Activated CD4-positive, alpha-beta T cell treated with anti-CD3 and anti-CD28 coated beads, Interleukin-2, amount 50 U/mL, for 48 hours (primary cell): ENCODE data around the gene CLNK.

Experiments
- DNase-seq, 2 experiments: peaks; one replicate each; pipeline ENCODE4 v3.0.0-alpha.2; 2020

CLNK gene

DNA sequence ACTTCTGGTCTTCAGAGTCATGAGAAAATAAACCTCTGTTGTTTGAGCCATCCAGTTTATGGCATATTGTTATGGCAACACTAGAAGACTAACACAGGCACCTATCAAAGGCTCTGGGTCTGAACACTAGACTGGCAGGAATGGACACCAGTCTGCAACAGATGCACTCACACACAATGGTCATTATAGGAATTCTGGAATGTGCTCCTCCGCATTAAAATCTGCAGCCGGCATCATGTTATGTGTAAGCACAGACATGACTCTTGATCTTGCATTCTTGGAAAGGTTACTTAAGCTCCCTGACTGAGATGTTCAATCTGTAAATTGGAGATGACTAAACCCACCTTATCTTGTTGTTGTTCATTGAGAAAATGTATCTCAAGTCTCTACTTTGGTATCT, 115.1 kb downstream of the CLNK start:
- DNase-seq, result no peak

DNA sequence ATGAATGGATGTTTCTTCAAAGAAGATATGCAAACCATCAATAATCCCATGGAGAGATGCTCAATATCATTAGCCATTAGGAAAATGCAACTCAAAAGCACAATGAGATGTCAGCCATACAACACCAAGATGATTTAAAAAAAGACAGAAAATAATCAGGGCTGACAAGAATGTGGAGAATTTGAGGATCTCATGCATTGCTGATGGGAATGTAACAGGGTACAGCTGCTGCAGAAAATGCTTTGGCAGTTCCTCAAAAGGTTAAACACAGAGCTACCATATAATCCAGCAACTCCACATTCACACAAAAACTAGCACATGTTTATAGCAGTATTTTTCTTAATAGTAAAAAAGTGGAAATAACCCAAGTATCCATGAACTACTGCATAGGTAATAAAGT, 116.8 kb downstream of the CLNK start:
- DNase-seq, result no peak

DNA sequence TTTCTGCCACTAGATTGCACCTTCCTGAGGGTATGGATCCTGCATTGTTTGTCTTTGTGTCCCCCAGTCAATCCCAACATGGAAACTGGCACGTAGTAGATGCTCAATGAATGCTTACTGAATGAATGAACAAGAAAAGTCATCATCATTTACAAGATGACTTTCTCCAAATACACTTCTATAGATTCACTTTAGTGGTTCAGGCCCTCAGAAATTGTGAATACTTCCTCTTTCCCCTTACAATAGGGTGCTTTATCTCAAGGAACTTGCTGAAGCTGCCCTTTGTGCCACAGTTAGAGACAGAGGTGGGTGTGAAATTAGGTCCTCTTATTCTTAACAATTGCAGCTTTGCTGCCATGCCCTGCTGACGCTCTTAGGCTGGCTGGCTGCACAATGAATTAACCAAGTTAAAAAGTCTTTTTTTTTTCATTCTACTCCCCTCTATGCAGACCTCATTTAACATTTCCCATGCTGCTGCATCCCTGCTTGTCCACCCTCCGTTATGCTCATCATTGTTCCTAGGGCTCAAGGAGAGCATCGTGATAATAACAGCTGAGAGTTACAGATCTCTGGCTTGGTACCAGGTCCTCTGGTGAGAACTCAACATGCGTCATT, 119.3 kb downstream of the CLNK start:
- no peak for DNase-seq

DNA sequence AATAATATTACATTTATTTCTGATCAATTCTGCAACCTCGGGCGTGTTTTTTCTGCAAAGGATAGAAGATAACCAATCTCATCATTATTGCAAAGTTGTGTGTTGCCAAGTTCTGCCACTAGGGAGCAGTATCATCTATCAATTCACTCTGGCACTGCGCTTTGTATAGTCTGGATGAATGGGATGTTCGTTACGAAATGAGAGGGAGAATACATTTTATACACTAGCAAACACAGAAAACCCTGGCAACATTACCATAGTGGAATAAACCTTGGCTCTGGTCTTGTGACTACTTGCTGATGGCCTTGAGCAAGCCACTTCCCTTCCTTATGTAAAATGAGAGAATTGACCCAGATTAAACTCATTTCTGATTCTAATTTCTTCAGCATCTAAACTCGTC, 129.9 kb downstream of the CLNK start:
- peak; percentile 48 to 60 for DNase-seq

- DNase-seq, result no peak
Measured at GRCh38 chr4:10554121-10554520, 130.4 kb downstream of the CLNK start.

DNA sequence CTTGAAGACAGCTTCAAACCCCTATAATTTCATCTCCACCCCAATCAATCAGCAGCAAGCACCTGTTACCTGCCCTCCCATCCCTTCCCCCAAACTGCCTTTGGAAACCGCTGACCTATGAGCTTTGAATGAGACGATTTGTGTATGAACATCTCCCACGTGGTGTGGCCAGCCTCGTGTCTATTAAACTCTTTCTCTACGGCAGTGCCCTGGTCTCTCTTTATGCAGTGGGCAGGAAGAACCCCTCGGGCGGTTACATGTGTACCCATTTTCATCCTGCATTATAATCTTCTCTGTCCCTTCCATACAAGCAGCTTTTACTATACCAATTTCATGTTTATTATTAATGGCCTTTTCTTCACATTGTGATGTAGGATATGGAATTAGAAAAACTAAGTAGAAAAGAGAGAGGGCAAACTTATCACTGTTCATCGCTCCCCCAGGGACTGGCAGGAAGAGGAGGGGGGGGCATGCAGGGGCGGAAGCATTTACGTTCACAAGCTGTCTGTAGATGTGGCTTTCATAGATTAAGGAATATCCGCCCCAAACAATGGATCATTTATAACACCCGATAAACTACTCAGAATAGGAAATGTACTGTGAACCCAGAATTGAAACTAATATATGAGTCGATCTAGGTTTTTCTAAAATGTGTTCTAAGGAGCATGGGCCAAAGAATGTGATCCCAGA, 131.8 kb downstream of the CLNK start:
- no peak for DNase-seq

GRCh38 chr4:10535912-10536311, 148.7 kb downstream of the CLNK start:
- no peak for DNase-seq

DNA sequence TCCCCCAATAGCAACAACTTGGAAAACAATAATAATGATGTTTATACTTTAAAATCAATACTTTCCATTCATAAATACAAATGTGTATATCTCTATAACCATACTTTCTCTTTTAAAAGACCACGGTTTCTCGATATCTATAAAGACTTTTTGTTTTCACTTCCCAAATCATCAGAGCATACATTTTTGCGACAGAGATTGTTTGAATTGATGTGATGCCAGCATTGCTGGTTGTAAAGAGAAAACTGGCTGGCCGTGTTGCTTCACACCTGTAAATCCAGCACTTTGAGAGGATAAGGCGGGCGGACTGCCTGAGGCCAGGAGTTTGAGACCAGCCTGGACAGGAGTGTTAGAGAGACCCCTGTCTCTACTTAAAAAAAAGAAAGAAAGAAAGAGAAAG, 149.7 kb downstream of the CLNK start:
- no peak for DNase-seq

- no peak for DNase-seq
Measured at GRCh38 chr4:10532155-10532554, 152.4 kb downstream of the CLNK start.

DNA sequence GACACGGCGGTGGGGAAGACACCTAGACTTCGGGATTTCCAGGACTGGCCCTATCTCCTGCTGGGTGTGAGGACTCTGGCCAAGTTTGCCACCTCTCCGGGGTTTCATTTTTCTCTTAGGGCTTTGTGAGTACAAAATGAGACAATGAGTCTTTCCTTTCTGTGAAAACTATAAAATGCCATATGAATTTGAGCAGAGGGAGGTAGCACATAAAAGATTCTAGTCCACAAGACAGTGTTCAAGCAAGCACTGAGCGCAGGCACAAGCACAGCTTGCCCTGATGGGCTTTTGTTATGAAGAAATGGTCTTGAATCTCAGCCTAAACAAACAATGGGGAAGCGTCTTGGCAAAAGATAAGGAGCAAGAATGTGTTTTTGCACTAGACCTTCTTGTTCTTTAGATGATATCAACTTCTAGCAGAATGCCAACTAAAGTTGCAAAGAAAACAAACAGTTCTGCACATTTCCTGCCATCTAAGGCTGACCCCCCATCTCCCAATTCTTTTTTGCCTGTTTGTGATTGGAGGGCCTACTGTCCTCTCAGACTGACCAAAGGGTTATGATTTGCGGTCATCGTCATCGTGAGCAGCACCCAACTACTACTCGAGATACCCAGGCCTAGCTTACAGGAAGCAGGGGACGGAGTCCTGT, 154.3 kb downstream of the CLNK start:
- DNase-seq, result no peak

- DNase-seq, result no peak
Measured at GRCh38 chr4:10529291-10530136, 155.1 kb downstream of the CLNK start.

- DNase-seq, result no peak
Measured at GRCh38 chr4:10527438-10527837, 157.1 kb downstream of the CLNK start.

DNA sequence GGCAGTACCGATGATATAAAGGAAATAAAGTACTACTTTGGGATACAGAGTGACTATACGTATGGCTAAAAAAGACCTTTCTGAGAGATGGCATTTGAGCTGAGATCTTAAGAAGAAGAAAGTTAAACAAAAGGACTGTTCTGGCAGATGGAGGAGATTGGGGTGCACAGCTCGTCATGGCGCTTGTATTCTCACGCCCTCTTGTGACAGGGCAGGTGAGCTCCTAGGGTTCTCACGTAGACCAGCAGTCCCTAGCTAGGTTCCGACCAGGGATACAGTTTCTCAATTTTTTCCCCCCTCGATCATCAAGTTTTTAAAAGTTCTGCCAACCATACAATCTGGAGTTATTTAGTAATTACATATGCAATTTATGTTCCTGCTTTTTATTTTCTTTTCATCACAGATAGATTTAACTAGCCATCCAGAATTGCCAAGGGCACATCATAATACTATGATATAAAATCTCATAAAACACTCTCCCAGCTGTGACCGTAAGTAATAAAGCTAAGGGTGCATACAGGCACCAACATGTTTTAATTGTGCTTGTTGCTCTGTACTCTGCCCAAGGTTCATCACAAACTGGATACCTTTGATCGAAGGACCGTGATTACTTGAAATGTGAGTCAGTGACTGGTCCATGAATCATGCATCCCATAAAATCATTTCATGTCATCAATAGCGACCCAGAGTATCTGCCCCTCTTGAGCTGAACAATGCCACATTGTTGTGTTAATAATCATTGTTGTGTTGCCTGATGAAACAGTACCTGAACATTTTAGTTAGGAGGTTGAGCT, 157.9 kb downstream of the CLNK start:
- DNase-seq, result no peak

DNA sequence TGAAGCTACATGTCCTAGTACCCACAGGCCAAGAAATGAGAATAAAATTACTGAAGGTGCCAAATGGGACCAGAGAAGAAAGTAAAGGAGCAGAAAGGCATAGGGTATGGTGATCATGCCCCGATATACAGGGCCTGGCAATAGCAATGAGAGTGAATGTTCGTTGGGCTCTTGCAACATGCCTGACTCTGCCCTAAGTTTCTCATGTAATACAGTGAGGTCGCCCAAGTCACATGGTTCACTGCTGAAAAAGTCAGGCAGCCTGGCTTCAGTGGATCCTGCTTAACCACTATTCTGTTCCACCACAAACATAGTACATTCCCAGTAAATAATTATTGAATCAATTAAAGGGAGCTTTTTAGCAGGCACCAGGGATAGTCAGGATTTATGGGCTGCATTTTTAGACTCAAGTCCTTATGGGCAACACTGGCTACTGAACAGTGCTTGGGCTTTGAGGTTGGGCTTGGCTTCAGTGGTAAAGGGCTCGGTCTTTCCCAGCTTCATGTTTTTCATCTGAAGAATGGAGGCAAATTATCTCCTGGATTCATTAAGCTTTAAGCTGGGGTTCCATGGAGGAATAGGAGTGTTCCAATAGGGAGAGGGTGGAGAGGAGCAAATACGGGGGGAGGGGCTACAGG, 160.3 kb downstream of the CLNK start:
- DNase-seq, result no peak

DNA sequence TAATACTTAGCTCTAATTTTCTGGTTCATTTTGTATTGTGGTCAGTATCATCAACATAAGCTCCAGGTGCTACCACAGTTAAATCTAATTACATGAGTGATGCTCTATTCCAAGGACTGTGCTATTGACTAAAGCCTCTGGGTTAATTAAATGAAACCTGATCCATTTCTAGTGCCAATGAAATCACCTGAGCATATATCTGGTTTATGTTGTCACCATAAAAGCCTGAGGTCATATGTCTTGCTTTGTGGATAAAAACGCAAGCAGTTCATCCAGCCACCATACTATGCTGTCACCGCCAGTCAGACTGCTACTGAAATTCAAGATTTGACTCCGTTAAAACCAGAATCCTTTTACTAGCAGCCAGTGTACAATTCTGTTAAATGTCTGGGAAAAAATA, 163.1 kb downstream of the CLNK start:
- no peak for DNase-seq

- DNase-seq, result no peak
Measured at GRCh38 chr4:10509733-10510132, 174.8 kb downstream of the CLNK start.

- DNase-seq, result no peak
Measured at GRCh38 chr4:10506077-10506476, 178.5 kb downstream of the CLNK start.

GRCh38 chr4:10504570-10505179, 179.9 kb downstream of the CLNK start:
- DNase-seq, result no peak

DNA sequence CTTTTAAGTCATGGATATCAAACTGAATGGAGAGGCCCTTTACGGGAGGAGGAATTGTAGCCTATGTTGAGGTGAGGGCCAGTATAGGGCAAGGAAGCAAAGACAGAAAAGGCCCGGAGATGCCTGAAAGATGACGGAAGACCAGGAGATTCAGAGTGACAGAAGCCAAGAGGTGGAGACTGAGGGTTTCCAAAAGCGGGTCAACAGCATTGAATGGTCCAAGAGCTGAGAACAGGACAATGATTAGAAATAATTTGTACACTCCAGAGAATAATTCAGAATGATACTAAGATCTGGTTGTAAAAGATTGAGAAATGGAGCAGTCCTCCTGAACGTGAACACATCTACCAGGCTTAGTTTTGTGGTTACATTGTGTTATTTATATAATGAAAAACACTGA, 181.9 kb downstream of the CLNK start:
- no peak for DNase-seq

GRCh38 chr4:10500776-10501175, 183.8 kb downstream of the CLNK start:
- no peak for DNase-seq

DNA sequence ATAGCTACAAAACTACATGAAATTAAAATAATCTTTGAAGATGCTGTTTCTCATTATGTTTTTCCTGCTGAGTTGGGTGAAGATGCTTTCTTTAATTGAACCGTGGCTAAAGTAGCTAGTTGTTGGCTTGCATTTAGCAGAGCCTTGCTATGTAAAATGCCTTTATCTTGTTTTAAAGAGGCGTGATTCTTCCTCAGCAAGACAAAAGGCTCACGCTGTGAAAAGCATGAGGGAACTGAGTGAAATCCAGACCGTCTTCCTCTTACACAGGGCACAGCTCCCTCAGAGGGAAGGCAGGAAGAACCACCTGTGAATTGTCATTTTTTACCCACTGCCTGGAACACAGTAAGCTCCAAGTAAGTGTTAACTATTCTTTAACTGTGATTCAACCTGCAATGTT, 188.4 kb downstream of the CLNK start:
- DNase-seq, result no peak

DNA sequence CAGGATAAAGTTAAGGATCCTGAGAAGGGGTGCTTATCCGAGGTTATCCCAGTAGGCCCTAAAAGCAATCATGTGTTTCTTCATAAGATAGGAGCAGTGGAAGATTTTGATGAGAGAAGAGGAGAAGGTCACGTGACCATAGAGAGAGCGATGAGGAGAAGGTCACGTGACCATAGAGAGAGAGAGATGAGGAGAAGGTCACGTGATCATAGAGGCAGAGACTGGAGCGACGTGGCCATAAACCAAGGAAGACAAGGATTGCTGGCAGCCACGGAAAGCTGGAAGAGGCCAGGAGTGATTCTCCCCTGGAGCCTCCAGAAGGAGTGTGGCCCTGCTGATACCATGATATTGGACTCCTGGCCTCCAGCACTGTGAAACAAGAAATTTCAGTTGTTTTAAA, 188.9 kb downstream of the CLNK start:
- DNase-seq, result no peak
